ENCODE results near the gene PLEKHD1.

GRCh38 chr14:69558774-69559173 lies 74.2 kb downstream of the PLEKHD1 start:
- TF ChIP-seq CTCF (IDR thresholded peaks at IDR 0.05) (no peak), POLR2A (IDR thresholded peaks at IDR 0.05) (no peak)

Data from Peyer's patch (tissue), 4 donors.